NCI-H1436 treated with DMSO at 0.1 percent for 48 hours (cell line): ENCODE results near the gene ATP13A5.
A peak's percentile ranks its signal among the peaks of the same experiment; 100 is the strongest.

Experiments
- DNase-seq: peaks from one replicate; lab custom pipeline; 2025; lab: John Stamatoyannopoulos, UW

The ATP13A5 gene, protein sequence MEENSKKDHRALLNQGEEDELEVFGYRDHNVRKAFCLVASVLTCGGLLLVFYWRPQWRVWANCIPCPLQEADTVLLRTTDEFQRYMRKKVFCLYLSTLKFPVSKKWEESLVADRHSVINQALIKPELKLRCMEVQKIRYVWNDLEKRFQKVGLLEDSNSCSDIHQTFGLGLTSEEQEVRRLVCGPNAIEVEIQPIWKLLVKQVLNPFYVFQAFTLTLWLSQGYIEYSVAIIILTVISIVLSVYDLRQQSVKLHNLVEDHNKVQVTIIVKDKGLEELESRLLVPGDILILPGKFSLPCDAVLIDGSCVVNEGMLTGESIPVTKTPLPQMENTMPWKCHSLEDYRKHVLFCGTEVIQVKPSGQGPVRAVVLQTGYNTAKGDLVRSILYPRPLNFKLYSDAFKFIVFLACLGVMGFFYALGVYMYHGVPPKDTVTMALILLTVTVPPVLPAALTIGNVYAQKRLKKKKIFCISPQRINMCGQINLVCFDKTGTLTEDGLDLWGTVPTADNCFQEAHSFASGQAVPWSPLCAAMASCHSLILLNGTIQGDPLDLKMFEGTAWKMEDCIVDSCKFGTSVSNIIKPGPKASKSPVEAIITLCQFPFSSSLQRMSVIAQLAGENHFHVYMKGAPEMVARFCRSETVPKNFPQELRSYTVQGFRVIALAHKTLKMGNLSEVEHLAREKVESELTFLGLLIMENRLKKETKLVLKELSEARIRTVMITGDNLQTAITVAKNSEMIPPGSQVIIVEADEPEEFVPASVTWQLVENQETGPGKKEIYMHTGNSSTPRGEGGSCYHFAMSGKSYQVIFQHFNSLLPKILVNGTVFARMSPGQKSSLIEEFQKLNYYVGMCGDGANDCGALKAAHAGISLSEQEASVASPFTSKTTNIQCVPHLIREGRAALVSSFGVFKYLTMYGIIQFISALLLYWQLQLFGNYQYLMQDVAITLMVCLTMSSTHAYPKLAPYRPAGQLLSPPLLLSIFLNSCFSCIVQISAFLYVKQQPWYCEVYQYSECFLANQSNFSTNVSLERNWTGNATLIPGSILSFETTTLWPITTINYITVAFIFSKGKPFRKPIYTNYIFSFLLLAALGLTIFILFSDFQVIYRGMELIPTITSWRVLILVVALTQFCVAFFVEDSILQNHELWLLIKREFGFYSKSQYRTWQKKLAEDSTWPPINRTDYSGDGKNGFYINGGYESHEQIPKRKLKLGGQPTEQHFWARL

DNA sequence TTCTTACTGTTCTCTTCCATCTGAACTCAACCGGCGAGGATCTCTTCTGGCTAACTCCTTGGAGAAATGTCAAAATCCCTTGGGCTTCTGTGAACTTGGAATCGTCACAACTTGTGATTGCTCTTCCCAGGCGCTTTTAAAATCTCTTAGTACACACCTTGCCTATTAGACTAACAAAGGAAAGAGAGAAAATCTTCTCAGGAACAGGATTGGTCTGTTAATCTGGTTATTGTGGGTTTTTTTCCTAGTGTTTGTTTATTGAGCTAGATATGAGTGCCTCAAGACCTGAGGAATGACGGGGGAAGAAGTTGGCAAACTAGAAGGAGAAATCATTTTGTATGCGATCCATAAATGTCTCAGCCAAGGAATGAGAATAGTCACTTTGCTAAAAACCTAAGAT, at the start of gene ATP13A5:
ATP13A5 (minus strand) TSS at position 48 of the 400 bp plus-strand sequence; CDS start at position 20, 28 bp downstream.
- no peak for DNase-seq

DNA sequence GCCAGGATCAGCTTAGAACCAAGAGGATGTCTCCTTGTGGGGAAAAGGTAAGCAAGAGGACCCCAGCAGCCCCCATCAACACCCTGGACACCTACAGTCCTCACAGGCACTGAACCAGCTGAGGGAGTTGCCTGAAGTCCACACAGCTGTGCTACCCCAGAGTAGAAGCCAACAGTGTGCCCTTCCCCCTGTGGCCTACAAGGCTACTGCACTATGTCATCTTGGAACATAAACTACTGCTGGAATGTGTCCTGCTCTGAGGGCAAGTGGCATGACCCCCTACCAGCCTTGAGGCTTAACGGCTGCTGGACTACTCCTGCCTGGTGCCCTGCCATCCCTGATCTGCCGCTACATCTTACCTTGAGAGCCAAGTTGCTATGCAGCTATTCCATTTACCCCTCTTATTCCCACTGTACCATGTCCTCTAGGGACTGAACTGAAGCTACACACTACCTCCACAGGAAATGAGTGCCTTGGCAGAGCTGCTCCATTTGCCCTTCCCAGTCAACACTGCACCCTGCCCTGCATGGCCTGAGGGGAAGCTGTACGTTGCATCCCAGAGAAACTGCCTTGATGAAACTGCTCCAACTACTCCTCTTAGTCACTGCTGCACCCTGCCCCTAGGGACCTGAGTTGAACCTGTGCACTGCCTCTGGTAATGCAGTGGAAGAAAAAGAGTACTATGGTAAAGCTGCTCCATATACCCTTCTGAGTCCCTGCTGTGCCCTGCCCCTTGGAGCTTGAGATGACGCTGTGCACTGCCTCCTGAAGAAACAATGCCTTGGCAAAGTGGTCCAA, 40.2 kb upstream of the ATP13A5 start:
- no peak for DNase-seq

DNA sequence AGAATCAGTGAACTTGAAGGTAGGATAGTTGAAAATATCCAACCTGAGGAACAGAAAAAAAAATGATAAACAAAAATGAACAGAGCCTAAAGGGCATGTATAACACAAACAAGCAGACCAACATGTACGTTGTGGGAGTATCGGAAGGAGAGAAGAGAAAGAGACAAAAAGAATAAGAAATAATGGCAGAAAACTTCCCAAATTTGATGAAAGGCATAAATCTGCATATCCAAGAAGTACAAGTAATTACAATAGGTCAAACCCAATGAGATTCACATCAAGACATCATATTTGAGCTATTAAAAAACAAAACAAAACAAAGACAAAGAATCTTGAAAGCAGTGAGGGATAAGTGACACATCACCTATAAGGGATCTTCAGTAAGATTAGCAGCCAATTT, 38.1 kb upstream of the ATP13A5 start:
- DNase-seq: no peak

DNA sequence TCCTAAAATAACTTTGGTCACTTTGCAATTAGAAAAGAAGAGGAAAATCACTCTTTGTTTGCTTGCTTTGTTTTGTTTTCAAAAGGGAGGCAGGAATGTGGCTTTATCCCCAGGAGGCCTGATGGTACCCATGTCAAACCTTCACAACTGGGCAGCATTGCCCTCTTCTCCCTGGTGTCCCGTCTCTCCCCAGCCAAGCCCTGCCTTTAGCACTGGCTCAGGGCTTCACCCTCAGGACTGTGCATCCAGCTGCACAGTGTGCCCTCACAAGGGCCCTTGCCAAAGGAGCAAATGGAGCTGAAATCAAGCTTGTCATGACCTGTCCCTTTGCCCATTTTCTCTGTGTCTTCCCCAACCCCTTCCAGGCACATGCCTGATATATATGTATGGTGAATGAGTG, 29.1 kb upstream of the ATP13A5 start:
- no peak for DNase-seq

DNA sequence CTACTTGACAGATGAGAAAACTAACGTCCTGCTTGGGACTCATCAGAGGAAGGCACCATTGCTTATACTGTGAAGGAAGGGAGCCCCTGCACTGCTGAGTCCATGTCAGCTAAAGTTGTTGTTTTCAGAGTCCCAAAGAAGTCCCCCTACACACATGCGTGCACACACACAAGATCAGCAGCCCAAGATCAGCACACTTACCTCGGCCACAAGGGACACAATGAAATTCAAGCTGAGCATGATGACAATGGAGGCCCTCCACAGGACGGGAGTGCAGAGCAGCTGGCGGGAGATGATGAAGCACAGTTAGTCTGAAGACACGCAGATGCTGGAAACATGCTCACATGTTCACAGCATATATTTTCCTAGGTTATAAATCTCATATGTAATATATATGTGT, 28.6 kb upstream of the ATP13A5 start:
- DNase-seq: no peak

DNA sequence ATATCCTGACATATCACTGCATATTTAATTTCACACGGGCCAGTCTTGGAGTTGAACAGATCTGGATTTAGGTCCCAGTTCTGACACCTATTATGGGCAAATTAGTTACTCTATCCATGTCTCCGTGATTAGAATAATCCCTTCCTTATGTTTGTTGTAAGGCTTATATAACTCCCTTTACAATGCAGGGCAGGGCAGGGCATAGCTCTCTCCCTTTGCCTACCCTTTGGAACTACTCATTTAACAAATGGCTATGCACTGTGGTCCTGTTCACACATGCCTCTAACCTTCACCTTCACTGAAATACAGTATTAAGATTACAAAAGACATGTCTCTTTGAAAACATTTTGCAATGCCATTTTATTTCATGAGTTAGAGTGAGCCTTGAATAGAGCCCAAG, 24.8 kb upstream of the ATP13A5 start:
- no peak for DNase-seq

DNA sequence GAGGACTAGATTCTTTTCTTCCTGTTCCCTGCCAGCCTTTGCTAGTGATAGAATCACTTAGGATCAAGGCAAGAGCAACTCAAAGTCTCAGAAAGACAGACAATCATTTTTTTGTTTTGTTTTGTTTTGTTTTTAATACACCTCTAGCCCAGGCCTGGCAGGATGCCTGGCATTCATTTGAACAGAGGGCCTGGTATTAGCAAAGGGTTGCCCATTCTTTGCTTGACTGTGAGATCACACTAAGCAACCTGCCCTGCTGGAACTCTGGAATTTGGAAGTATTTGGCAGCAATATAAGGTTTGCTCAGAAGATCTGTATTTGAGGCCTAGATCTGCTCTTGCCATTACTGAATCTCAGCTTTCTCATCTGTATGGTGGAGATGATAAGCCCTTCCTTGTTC, 21.8 kb upstream of the ATP13A5 start:
- no peak for DNase-seq

DNA sequence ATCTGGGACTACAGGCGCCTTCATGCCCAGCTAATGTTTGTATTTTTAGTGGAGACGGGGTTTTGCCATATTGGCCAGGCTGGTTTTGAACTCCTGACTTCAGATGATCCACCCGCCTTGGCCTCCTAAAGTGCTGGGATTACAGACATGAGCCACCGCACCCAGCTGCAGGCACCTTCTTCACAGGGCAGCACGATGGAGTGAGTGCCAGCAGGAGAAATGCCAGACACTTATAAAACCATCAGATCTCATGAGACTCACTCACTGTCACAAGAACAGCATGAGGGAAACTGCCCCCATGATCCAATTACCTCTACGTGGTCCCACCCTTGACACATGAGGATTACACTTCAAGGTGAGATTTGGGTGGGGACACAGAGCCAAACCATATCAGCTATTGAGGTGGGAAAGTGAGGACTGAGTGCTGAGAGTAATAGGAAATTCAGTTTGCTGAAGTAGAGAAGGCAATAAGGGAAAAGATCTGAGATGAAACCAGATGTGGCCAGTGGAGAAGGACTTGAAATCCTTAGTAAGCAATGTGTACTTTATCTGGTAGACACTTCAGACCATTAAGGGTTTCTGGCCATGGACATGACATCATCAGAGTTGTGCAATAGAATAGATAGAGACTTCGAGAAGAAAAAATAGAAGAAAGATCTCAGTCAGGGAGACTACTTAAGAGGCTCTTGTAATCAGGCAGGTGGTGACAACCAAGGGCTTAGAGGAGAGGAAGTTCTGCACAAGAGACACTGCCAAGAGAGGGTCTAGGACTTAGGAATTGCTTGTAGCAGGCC, 18.1 kb upstream of the ATP13A5 start:
- no peak for DNase-seq

DNA sequence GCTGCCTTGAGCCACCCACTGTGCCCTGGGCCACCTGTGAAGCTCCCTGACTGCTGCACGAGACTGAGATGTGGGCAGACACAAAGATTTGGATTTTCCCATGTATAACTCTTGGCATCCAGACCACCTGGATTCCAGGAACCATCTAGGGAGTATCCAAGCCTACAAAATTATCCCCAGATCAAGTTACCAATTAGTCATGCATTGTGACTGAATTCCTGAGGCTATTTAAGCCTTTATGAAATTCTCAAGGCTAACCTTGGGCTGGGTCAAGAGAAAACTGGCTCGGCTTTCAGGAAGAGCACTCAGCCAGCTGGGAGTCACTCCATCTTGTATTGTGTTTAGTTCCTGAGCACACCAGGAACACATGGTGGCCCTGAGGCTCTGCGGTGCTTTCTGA, 13.3 kb upstream of the ATP13A5 start:
- DNase-seq: no peak

DNA sequence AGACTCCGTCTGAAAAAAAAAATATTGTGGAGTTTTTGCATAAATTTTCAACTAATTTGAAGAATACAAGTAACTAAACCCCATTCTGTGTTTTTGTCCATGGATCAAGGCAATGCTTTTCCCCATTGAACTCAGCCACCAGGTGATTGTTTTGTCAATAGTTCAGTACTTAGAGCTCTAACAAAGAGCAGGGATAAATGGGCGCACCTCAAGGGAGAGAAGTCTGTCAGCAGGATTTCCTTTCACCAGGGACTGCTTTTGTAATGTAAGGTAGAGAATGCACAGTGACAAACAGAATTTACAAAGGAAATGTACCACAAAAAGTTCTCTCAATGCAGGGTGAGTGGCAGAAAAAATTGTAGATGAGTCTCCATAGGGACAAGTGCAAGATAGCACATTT, 10.8 kb upstream of the ATP13A5 start:
- peak; percentile 51 for DNase-seq

DNA sequence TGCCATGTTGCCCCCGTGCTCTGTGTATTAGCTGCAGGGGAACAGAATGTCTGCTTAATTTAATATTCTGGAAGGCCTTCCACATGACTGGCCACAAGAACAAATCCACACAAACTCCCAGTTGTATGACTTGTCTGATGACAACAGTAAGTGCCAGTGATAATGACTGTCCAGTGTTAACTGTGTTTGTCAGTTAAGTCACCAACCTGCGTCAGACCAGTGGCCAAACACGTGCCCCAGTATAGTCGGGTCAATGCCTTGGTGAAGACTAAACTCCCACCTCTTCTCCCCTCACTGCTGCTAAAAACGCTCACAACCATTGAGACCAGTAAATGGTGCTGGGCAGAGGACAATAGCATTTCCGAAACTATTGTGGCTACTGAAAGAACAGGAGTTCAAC, 9.8 kb upstream of the ATP13A5 start:
- DNase-seq: no peak

DNA sequence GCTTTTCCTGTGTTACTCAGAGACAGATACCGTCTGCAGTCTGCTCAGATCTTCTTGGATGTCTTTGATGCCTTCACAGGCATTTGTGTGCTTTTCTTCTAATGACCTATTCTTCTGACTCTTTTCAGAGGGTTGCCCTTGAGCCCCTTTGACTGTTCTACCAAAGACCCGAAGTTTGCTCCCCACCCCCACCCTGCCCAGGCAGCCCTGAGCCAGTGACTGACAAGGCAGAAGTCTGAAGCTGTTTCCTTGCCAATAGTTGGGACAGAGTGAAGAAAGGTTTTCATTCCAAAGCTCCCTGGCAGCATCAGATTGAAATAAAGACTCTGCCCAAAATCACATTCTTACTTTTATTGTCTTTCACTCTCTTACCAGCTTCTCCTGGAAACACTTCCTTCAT, 9.0 kb upstream of the ATP13A5 start:
- DNase-seq: no peak

DNA sequence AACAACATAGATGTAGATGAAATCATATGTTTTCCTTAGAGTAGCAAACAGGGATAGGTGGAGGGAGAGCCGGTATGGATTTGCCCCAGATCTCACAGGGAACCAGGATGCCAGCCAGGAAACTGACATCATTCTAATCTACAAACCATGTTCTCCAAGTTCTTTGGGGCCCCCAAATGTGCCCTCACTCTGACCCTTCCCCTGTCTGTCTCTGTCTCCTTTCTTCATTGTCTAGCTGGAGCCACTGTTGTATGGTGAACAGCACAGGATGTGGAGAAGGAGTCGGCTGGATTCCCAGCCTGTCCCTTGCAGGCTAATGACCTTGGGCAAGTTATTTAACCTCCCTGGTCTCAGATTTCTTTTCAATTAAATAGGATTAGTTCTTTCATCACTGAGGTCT, 962 bp downstream of the ATP13A5 start:
- DNase-seq: no peak

DNA sequence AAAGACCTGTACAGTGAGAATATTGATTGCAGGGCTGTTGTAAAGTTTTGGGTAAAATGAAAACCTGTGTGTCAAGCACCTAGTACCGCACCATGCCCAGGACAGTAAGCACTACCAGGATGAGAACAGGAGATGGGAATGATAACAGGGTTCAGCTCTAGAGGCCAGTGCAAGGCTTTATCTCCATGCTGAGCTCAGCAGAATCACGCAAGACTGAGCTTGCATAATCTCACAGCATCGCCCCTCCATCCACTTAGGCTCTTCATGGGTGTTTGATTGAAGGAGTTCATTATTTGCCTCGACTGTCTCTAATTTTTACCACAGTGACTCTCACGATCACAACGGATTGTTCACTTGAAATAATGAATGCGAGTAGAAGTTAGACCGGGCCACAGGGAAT, 2.9 kb downstream of the ATP13A5 start:
- no peak for DNase-seq

DNA sequence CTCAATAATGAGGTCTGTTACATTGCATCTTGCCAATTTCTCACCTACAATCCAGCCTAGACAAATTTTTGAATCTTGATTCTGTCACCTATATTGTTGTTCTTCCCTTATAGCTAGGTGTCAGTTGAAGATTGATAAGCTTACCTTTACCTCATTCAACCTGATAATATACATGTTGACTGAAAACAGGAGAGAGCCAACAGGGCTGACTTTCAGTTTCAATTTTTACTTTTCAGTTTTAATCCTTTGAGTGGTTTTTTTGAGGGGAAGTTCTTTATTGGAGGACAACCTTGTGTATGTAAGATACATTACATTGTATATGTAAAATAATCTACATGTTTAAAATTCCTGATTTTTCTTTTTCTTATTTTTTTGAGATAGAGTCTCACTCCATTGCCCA, 5.8 kb downstream of the ATP13A5 start:
- no peak for DNase-seq

DNA sequence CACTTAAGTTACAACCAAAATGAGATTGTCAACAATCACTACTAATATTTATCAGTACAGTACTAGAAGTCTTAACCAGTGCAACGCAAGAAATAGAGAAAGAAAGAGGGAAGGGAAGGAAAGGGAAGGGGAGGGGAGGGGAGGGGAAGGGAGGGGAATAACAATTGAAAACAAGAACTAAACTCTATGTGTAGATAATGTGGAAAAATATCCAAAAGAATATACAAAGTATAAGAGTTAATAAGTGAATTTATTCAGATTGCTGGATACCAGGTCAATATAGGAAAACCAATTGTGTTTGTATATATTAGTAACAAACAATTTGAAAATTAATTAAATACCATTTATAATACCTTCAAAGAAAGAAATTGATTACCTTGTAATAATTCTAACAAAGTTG, 10.7 kb downstream of the ATP13A5 start:
- DNase-seq: no peak

DNA sequence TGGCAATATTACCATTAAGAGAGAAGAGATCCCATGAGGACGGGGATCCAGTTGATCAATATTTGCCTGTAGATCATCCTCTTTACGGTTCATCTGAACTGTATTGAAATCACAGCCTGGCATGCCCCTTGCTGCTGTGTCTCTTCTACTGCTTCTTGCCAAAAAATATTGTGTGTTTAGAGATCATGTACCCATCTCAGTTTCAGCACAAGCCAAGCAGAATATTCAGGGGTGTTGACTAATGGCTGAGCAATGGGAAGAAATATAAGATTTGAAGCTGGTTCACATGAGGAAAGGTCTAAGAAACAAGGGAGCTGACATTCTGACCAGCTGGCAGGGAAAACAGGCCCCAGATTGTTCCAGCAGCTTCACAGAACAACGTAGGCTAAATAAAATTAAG, 21.3 kb downstream of the ATP13A5 start:
- no peak for DNase-seq

DNA sequence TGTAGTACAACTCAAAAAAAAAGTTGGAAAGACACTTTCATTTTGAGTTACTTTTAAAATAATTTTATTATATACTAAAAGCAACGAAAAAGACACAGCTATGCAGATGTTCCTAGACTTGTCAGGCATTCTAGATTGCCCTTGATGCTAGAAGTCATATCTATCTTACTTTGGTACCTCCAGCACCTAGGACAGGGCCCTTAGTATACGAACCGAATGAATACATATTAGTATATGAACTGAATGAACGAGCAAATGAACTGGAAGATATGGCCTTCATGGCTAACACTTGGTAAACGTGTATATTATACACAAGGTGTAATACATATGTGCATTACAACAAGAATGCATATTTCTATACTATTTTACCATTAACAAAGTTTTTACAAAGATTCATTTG, 24.1 kb downstream of the ATP13A5 start:
- no peak for DNase-seq

DNA sequence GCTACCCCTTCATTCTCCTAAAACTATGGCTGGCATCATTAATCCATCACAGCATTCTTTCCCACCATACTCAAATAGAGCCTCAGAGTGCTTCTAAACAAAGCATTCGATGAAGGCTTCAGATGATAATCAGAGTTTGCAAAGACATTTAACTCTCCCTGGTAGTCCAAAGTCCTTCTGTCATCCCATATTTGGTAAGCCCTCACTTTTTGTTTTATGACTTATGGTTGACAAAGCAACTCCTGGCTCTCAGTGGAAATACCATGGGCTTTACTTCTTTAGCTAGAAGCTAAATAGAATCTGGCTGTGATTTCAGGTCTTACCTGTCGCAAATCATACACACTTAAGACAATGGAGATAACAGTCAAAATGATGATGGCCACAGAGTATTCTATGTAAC, 27.8 kb downstream of the ATP13A5 start:
- DNase-seq: no peak

DNA sequence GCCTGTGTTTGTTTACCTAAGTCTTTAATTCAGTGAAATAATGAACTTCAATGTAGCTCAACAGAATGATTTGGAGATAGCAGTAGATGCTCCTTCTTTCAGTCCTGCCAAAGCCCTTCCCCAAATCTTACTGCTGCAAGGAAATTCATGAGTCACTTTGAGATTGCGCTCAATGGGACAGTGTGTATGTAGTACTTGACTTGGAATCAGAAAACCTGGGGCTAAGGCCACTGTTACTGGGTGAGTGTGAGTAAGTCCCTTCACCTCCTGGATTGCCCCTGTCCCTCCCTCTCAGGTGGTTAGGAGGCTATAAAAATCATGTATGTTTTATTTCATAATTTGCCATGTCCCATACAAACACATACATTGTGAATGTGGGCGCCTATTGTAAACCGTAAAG, 29.9 kb downstream of the ATP13A5 start:
- no peak for DNase-seq
